Measurements from ENCODE around the gene TM4SF4.

TM4SF4 gene

DNA sequence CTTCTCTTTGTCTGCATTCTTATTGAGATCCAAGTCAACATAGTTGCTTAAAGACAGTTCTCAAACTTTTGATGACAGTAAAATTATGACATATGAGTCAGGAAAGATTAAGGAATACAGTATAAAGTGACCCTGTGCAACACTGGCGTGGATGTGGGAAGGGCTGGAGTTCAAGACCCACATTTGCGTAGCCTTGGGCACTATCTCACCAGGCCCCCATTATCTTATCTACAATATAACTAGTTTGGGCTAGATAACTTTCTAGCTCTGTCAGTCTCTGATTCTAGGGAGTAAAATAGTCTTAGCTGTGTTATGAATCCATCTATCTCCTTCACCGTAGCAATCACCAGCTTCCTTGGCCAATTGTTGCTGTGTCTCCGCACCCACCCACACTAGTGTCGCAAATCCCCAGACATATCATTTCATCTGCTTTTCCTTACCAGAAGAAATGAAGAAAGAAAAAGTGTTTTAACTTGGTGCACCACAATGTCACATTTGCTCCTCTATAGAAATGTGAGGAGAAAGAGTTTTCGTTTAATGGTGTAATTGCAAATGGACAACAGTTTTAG lies 14.9 kb upstream of the TM4SF4 start:
- no peak overlapping the region for H3K4me3 ChIP-seq (ENCODE audit: low read length)
- H3K36me3 ChIP-seq (ENCODE audit: control insufficient read depth, insufficient read depth, low read length): no peaks in the 10 kb centered on the region
- no peaks in the 10 kb centered on the region for H3K9me3 ChIP-seq (ENCODE audit: control insufficient read depth, low read length)
- H3K4me1 ChIP-seq (ENCODE audit: control insufficient read depth, insufficient read depth, low read length): peaks cover 13% of the 10 kb centered on the region
- H3K9ac ChIP-seq (ENCODE audit: low read length): no peak overlapping the region
- H3K27me3 ChIP-seq (ENCODE audit: control insufficient read depth, insufficient read depth, low read length): no peaks in the 10 kb centered on the region

DNA sequence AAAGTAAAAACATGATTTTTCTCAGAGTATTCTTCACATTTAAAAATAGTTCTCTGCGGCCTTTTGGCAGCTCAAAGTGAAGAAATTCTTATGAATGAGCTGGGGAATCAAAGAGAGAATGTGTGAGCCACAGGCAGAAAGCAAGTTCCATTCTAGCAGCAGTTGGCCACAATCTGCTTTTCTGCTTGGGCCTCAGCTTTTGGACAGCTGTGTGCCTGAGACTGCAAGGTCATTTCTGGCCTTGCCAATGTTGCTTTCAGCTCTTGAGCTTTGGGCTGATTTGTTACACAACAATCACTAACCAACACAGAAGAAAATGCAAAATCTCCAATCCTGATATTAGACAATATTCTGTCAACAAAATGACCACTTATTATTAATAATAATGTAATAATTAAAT lies 14.4 kb upstream of the TM4SF4 start:
- Histone ChIP-seq H3K9me3 (ENCODE audit: control insufficient read depth, low read length) (no peaks in the 10 kb centered on the region), H3K9ac (ENCODE audit: low read length) (no peak overlapping the region), H3K27me3 (ENCODE audit: control insufficient read depth, insufficient read depth, low read length) (no peaks in the 10 kb centered on the region), H3K4me1 (ENCODE audit: control insufficient read depth, insufficient read depth, low read length) (peaks cover 13% of the 10 kb centered on the region), H3K4me3 (ENCODE audit: low read length) (no peak overlapping the region), H3K36me3 (ENCODE audit: control insufficient read depth, insufficient read depth, low read length) (no peaks in the 10 kb centered on the region)

DNA sequence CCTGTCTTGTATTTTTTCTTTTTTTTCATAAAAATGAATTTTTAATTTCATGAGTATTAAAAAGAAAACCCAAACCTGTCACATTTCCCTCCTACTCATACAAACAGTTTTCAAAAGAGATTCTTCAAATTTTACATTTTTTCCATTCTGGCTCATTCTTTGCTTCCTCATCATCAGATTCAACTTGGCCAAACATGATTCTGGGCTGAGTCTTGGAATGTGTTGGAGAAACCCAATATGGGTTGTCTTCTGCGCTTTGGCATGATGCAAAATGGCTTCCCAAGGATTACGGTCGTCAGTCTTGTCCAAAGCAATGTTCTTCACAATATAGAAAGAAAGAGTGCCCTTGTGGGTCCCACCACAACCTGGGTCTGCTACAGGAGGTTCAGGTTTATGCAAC lies 12.4 kb upstream of the TM4SF4 start:
- Histone ChIP-seq H3K36me3 (ENCODE audit: control insufficient read depth, insufficient read depth, low read length) (no peaks in the 10 kb centered on the region), H3K4me1 (ENCODE audit: control insufficient read depth, insufficient read depth, low read length) (peaks cover 8% of the 10 kb centered on the region), H3K27me3 (ENCODE audit: control insufficient read depth, insufficient read depth, low read length) (no peaks in the 10 kb centered on the region), H3K4me3 (ENCODE audit: low read length) (no peak overlapping the region), H3K9ac (ENCODE audit: low read length) (no peak overlapping the region), H3K9me3 (ENCODE audit: control insufficient read depth, low read length) (no peaks in the 10 kb centered on the region)

DNA sequence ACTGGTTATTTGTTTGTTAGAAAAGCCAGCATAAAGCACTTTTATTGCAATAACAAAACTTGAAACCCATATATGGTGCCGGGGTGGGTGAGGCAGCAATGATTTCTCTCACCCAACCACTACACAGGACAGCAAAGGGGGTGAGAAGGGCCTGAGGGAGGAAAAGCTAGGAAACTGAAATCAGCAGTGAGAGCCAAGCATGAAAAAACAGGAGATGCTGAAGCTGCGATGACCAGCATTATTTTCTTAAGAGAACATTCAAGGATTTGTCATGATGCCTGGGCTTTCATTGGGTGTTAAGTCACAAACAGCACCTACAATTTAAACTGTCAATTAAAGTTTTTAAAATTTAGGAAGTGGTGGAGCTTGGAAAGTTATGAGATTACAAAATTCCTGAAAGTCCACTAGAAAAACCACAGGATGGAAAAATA lies 11.9 kb upstream of the TM4SF4 start:
- H3K4me1 ChIP-seq (ENCODE audit: control insufficient read depth, insufficient read depth, low read length): peaks cover 8% of the 10 kb centered on the region
- H3K4me3 ChIP-seq (ENCODE audit: low read length): no peak overlapping the region
- no peaks in the 10 kb centered on the region for H3K27me3 ChIP-seq (ENCODE audit: control insufficient read depth, insufficient read depth, low read length)
- no peaks in the 10 kb centered on the region for H3K9me3 ChIP-seq (ENCODE audit: control insufficient read depth, low read length)
- H3K36me3 ChIP-seq (ENCODE audit: control insufficient read depth, insufficient read depth, low read length): no peaks in the 10 kb centered on the region
- H3K9ac ChIP-seq (ENCODE audit: low read length): no peak overlapping the region

DNA sequence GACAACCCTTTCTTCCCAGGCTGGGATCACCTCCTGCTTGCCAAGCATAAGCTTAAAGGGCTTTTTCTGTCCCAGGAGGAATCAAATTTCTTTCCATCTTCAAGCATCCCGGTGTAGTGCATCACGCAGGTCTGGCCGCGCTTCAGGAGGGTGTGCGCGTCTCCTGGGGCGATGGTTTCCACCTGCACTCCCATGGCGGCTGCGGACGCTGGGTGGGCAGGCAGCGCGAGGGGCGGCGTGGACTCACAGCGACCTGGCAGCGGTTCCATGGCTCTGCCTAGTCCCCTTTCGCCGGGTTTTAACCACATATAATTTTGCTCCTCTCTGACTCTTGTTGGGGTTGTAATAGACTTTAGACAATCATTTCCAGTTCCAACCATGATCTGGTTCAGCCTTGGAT lies 10.6 kb upstream of the TM4SF4 start:
- Histone ChIP-seq H3K27me3 (ENCODE audit: control insufficient read depth, insufficient read depth, low read length) (no peaks in the 10 kb centered on the region), H3K4me3 (ENCODE audit: low read length) (no peak overlapping the region), H3K9me3 (ENCODE audit: control insufficient read depth, low read length) (no peaks in the 10 kb centered on the region), H3K36me3 (ENCODE audit: control insufficient read depth, insufficient read depth, low read length) (no peaks in the 10 kb centered on the region), H3K4me1 (ENCODE audit: control insufficient read depth, insufficient read depth, low read length) (peaks cover 15% of the 10 kb centered on the region), H3K9ac (ENCODE audit: low read length) (no peak overlapping the region)

DNA sequence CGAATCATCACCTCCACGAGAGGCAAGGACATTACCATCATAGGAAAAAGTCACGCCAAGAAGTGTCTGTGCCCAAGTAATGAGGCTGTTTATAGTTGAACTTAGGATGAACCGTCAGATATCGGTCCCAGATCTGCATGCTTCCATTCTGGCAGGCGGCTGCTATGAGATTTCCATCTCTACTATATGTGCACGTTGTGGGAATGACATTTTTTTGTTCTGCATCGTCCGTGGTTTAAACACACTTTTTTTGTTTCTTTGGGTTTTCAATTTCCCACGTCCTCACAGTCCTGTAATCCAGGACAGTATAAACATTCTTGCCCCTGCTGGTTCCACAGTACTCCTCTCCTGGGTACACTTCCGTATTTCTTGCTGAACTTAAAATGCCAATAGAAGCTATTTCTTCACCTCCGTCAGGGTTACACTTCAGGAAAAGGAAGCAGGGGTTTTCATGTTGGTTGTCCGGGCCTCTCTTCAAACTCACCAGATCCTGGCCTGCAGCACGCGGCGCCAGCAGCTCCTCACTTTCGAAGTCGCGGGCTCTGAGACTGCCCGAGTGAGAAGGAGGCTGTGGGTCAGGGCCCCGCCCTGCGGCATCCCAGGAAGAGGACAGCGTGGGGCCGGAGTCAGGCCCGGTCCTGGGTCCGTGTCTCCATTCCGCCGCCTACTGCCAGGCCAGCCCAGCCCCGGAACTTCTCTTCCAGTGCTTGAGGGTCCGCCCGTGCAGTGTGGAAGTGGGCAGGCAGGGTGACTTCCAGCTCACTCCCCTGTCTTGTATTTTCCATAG lies 9.8 kb upstream of the TM4SF4 start:
- Histone ChIP-seq H3K36me3 (ENCODE audit: control insufficient read depth, insufficient read depth, low read length) (no peaks in the 10 kb centered on the region), H3K27me3 (ENCODE audit: control insufficient read depth, insufficient read depth, low read length) (no peaks in the 10 kb centered on the region), H3K4me3 (ENCODE audit: low read length) (no peak overlapping the region), H3K4me1 (ENCODE audit: control insufficient read depth, insufficient read depth, low read length) (peaks cover 15% of the 10 kb centered on the region), H3K9ac (ENCODE audit: low read length) (no peak overlapping the region), H3K9me3 (ENCODE audit: control insufficient read depth, low read length) (no peaks in the 10 kb centered on the region)

DNA sequence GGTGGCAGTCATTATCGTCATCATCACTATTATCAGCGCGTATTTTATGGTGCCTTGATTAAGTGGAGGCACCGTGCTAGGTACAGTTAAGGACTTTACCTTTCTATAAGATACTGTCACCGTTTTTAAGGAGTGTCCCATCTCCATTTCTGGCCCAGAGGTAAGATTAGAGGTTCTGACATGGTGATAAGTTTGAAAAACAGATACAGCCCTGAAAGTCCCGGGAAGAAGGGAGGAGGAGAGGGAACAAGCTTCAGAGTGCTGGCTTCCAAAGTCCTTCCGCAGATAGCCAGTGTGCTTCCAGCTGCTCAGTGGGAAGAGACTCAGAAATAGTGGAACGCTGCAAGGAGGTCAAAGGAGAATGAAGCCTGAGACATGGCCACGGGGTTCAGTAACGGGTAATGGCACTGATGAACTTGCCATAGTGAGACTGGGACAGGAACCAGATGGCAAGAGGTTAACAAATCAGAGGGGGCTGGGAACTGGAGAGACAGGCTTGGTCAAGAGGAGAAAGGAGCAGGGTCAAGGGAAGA lies 9.1 kb upstream of the TM4SF4 start:
- Histone ChIP-seq H3K9ac (ENCODE audit: low read length) (no peak overlapping the region), H3K27me3 (ENCODE audit: control insufficient read depth, insufficient read depth, low read length) (no peaks in the 10 kb centered on the region), H3K4me1 (ENCODE audit: control insufficient read depth, insufficient read depth, low read length) (peaks cover 15% of the 10 kb centered on the region), H3K36me3 (ENCODE audit: control insufficient read depth, insufficient read depth, low read length) (no peaks in the 10 kb centered on the region), H3K4me3 (ENCODE audit: low read length) (no peak overlapping the region), H3K9me3 (ENCODE audit: control insufficient read depth, low read length) (no peaks in the 10 kb centered on the region)

DNA sequence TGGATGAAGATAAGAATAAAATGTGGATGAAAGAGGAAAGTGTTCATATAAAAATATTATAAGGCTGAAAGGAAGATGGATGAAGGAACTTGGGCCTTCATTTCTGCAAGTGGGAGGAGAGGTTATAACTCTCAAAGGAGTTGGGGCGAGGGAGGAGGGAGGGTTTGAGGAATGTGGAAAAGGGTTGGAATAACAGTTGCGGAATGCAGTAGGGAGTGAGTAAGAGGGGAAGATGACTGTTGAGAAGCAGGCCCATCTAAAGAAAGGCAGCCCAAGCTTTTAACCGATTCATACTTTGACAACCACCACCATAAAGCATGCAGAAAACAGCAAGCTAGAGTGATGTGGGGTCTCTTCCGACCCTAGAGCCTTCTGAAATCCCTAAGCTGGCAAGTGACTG lies 8.3 kb upstream of the TM4SF4 start:
- H3K27me3 ChIP-seq (ENCODE audit: control insufficient read depth, insufficient read depth, low read length): no peaks in the 10 kb centered on the region

DNA sequence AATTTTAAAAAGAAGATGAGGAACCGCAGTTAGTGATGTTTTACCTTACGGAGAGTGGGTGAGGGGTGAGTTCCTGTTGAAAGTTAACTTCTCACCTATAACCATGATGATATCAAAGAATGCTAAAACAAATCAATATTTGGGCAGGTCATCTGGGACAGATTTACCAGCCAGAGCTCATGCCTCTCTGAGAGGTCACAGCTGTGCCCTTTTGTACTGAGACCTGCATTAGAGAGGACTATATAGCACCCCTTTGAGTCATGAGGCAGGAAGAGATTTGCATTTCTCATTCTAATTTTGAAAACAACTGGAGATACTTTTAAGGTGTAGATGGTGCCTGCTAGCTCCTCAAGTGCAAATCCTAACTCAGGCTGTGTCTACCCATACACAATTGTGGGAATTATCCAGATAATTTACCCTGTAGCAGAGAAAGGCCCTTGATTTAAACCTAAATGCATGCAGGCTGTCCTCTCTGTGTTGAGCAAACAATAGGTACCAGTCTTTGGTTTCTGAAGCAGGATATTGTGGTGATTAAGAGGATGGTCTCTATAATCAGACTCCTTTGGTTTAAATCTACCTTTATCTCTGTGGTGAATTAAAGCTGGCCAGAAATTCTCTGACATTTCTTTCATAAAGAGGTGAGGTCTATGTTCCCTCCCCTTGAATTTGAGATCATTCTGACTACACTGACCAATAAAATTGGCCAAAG lies 5.8 kb upstream of the TM4SF4 start:
- Histone ChIP-seq H3K4me1 (ENCODE audit: control insufficient read depth, insufficient read depth, low read length) (peaks cover 36% of the 10 kb centered on the region), H3K36me3 (ENCODE audit: control insufficient read depth, insufficient read depth, low read length) (no peaks in the 10 kb centered on the region), H3K4me3 (ENCODE audit: low read length) (no peak overlapping the region), H3K27me3 (ENCODE audit: control insufficient read depth, insufficient read depth, low read length) (no peaks in the 10 kb centered on the region), H3K9me3 (ENCODE audit: control insufficient read depth, low read length) (no peaks in the 10 kb centered on the region), H3K9ac (ENCODE audit: low read length) (no peak overlapping the region)

More for the DNA sequence above, 8.3 kb upstream of the TM4SF4 start:
- no peaks in the 10 kb centered on the region for H3K36me3 ChIP-seq (ENCODE audit: control insufficient read depth, insufficient read depth, low read length)
- H3K9me3 ChIP-seq (ENCODE audit: control insufficient read depth, low read length): no peaks in the 10 kb centered on the region
- H3K4me1 ChIP-seq (ENCODE audit: control insufficient read depth, insufficient read depth, low read length): peaks cover 11% of the 10 kb centered on the region
- H3K9ac ChIP-seq (ENCODE audit: low read length): no peak overlapping the region
- no peak overlapping the region for H3K4me3 ChIP-seq (ENCODE audit: low read length)

DNA sequence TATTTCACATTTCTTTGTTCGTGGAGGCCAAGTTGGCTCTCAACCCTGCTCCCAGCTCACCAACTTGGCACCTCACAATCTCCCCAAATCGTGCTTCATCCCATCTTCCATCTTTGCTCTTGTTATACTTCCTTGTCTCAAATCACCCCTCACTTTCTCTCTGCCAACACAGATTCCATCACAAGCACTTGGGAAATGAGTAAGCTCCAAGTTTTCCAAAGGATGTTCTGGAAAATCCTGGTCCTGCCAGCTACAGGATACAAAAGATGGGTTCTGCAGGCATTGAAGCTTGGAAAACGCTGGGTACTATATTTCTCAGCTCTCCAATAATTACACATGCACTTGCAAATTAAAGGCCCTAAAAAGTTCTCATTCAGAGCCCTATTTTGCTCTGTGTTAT lies 4.1 kb upstream of the TM4SF4 start:
- Histone ChIP-seq H3K4me3 (ENCODE audit: low read length) (no peak overlapping the region), H3K9me3 (ENCODE audit: control insufficient read depth, low read length) (no peaks in the 10 kb centered on the region), H3K27me3 (ENCODE audit: control insufficient read depth, insufficient read depth, low read length) (no peaks in the 10 kb centered on the region), H3K4me1 (ENCODE audit: control insufficient read depth, insufficient read depth, low read length) (peaks cover 52% of the 10 kb centered on the region), H3K36me3 (ENCODE audit: control insufficient read depth, insufficient read depth, low read length) (no peaks in the 10 kb centered on the region), H3K9ac (ENCODE audit: low read length) (no peak overlapping the region)

DNA sequence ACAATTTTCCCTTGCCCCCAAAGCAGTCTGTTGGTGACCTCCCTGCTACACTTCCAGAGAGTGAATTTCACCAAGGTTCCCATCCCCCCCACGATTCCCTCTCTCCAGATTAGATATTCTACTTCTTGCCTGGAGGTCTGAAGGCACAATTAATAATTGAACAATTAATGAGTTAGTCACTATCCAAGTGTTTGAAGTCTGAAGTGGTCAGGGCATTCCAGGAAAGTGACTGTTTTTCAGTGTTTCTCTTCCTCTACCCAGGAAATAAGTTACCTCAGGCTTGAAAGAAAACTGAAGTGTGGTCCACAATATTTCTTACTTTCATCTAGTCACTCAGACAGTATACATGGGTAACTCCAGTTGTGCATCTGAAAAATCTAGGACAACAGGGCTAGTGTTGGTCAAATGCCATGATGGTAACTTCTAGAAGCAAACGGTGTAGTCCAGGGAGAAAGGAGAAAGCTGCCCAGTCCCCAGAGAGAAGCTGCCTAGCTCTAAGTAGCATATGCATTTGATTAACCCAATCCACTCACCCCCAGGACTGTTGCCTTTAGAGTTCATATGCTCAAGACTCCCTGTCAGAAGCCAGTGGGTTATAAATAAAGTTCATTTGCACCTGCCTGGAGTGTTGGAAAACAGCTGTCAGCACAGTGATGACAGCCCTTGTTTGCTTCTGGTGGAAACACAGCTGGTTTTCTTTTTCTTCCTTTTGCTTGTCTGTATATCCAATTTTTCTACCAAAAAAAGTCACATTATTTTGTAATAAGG lies 2.3 kb upstream of the TM4SF4 start:
- no peaks in the 10 kb centered on the region for H3K9me3 ChIP-seq (ENCODE audit: control insufficient read depth, low read length)
- no peaks in the 10 kb centered on the region for H3K36me3 ChIP-seq (ENCODE audit: control insufficient read depth, insufficient read depth, low read length)
- no peak overlapping the region for H3K9ac ChIP-seq (ENCODE audit: low read length)
- no peaks in the 10 kb centered on the region for H3K27me3 ChIP-seq (ENCODE audit: control insufficient read depth, insufficient read depth, low read length)
- peaks cover 52% of the 10 kb centered on the region for H3K4me1 ChIP-seq (ENCODE audit: control insufficient read depth, insufficient read depth, low read length)
- H3K4me3 ChIP-seq (ENCODE audit: low read length): no peak overlapping the region

Data from mucosa of stomach (tissue), 1 donor.